HG02759 (cell line): Measurements from ENCODE around the gene PGC.
"Not testable (repeated sequence)": the region's sequence is repeated elsewhere in the genome, so short reads cannot be mapped to it uniquely, and the experiment has no call there.

Experiments
- ATAC-seq: cut with Tn5 transposase; IDR thresholded peaks from one replicate; pipeline ENCODE4 v1.9.1; 2021; ENCODE audit warnings: mild to moderate bottlenecking, moderate library complexity; ENCODE audit not compliant: unreplicated experiment

Gene PGC

DNA sequence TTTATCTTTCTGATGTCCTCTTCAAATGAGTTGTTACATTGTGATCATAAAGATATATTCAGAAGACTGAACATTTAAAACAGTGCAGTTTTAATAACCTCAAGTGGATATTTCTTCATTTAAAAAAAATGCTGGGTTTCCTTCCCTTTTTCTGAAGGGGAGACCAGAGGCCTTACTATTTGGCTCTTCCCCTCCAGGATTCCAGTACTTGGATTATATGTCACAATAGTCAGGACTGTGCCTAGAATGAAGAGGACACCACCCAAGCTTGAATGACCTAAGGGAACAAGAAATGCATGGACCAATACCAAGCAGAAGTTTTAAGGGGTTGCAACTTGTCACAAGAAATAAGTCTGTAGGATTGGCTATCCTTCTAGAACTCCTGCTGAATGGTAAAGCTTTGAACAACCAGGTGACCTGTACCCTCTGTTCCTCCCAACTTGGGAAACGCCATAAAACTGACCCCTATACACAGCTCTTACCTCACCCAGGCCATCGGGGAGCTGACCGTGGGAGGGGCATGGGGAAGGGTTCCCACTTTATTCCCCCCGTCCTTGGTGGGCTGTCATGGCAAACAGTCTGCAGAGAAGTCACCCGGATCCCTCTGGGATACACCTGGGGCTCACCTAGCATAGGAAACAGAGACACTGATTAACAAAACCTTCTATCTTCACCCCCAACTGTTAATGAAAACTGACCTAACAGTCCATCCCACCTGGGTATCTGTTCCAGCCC, 30.5 kb upstream of the PGC start:
- no peak for ATAC-seq

GRCh38 chr6:41775293-41775882, 28.2 kb upstream of the PGC start:
- ATAC-seq, result no peak

DNA sequence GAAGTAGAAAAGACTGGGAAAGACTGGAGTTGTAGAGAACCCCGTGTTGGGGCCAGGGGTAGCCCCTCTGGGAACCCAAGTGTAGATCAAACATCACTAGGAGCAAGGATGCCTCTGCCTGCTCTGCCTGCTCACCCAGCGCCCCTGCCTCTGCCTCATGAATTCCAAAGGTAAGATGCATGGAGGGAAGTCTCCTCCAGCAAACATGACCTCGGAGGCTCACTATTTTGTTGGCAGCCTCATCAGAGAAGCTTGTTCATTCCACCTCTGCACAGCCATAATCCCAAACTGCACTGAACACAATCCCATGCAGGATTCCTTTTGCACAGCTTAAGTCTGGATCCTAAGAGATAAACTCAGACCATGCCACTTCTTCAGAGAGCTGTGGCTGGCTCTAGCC, 27.6 kb upstream of the PGC start:
- ATAC-seq, result no peak

DNA sequence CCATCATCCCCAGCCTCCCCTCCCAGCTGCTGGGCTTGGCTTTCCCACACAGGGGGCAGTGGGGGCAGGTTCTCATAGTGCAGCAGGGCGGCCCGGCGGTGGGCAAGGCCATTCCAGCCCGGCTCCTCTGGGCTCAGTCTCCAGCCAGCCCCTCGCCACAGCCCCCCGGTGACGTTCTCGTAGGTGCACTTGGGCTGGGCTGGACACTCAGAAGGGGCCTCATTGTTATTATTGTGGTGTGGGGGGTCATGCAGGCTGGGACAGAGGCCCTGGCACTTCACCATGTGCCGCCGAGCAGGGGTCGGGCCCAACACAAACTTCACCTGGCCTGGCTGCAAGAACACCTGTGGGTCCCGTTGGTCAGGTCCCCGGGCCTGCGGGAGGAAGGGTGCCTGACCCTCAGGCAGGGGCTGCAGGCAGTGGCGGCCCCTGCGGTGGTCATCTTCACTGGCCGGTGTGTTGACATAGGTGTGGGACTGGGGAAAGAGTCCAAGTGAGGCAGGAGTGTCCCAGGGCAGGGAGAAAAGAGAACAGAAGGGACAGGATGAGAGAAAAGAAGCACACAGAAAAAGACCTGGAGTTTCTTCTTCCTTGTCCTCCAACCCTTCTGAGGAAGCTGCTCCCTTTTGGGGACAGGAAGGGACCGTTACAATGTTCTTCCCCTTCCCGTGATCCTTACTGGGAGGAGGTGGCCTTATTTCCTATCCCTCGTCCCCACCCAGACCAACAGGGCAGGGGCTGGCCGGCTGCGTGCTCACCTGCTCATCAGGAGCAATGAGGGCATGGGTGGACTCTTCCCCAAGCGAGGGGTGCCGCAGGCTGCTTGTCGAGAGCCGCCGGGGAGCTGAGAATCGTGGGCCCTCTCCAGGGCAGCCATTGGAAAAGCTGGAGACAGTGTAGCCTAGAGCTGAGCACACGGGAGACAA, 24.1 kb upstream of the PGC start:
- ATAC-seq, result no peak

DNA sequence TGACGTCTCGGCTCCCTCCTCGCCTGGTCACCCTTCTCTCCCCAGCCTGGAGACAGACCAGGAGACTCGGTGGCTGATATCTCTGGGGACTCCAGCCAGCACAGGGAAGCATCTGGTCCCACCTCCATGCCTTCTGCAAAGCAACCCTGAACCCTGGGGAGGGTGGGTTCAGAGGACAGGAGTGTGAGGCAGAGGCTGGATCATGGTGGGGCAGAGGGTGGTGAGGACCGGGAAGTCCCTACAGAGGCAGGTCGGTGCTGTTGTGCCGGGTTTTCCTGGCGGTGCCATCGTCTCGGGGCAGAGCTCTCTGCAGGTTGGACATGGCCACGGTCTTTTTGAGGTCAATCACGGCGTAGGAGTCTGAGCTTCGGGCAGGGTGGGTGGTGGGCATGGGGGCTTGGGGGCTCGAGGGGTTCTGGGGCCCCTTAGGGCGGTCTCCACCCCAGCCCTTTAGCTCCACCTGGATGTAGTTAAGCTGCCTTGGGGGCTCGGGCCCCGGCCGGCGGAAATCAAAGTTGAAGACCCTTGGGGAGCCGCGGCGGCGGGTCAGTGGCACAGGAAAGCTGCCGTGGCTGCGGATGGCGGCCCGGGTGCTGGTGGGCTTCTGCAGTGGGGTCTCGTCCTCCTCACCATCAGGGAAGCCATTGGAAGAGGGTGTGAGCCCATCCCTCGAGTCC, 23.3 kb upstream of the PGC start:
- no peak for ATAC-seq

DNA sequence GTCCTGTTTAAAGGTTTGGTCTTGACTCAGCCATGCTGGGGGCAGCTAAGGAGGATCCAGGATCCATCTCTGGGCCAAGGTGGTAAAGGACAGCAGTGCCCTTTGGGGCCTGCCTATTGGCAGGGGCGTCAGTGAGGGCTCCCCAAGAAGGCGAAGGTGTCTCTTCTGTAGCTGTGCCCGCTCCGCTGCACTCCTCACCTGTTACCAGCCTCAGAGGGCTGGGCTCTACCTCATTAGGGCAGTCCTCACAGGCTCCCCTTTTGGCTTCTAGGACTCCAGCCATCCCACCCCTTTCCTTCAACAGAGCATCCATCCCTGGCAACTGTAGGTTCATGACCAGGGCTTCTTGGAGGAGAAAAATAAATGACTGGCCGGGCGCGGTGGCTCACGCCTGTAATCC, 22.2 kb upstream of the PGC start:
- ATAC-seq, result no peak

- no peak for ATAC-seq
These were observed 21.5 kb upstream of the PGC start for GRCh38 chr6:41768545-41769308.

- ATAC-seq, result no peak
These were observed 20.1 kb upstream of the PGC start for GRCh38 chr6:41767112-41767833.

DNA sequence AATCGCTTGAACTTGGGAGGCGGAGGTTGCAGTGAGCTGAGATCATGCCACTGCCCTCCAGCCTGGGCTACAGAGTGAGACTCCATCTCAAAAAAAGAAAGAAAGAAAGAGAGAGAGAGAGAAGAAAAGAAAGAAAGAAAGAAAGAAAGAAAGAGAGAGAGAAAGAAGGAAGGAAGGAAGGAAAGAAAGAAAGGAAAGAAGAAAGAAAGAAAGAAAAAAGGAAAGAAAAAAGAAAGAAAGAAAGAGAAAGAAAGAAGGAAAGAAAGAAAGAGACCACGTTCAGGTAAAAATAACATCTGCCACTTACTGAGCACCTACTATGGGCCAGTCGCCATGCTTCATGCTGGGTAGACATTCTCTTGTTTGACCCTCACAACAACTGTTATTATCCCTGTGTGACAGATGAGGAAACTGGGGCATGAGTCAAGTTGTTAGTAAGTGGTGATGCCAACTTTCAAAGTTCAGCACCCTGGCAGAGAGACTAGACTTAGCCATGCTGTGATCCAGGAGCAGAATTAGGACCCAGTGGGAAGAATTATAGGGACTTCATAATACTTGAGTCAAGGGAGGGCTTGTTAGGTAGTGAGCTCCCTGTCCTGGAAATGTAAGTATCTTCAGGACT, 19.0 kb upstream of the PGC start:
- not testable (repeated sequence) for ATAC-seq

DNA sequence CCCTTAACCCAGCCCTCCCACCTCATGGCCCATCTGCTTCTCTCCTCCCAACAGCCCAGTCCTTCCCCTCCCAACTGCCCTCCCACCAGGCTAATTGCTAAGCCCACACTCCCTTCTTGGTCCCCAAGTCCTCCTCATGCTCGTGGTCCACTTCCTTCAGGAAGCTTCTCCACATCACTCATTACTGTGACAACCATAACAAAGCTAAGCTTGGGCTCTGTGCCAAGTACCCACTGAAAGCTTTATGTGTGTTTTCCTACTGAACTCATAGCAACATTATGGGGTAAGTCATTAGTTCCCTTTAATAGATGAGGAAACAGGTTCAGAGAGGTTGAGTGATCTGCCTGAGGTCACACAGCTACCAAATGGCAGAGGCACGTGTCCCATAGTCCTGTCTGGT, 16.3 kb upstream of the PGC start:
- no peak for ATAC-seq

DNA sequence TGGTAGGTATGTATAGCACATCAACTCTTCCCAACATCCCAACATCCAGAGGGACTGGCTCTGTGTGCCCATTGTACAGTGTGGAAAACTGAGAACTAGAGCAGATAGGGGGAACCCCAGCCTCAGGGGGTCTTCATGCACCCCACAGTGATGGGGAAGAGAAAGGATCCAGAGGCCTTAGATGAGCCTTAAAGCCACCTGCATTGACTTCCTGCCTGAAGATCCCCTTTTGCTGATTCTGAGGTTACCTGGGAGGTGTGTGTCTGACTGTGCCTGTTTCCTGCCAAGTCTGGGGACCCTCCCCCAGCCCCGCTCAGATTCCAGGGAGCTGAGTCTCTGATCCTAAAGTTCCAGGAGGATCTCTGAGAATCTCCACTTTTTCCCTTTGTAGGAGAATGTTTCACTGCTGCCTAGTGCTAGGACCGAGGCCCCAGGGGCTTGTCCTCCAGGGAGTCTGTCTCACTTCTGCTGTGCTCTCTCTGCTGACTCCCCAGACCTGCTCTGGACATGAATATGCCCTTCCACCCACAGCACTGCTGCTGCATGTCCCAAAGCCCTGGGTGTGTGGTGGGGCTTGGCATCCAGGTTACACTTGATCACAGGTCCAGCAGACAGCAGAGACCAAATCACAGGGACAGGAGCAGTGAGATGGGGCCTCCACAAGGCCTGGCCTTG, 12.8 kb upstream of the PGC start:
- no peak for ATAC-seq

DNA sequence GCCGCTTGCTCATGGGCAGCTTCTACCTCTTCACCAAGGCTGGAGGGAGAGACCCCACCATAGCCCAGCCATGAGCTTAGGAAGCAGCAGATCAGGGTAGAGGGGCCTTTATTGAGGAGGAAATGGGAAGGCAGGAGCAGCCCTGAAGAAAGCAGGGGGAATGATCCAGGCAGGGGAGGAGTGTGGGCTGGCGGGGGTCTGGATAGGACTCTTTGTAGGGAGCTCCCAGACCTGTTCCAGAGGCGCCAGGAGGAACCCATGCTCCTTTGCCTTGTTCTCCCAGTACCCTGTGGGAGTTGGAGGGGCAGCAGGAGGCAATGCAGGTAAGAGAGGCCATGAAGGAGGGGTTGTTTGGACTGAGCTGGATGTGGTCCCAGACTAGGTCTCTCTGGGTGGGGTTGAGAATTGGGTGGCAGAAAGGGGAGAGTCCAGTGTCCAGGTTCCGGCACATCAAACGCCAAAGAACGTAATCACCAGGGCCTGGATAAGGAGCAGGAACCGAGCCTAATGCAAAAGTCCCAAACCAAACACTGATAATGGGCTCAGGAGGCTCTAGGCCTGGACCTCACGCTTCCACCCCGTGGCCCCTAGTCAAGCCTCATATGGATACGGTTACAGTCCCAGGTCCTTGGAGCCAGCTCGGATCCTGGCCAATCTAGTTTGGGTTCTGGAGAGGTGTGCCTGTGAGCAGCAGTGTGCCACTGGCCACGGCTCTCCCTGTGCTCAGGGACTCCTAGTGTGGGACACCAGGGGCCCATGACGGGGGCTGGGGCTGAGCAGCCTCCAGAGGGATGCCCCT, 12.1 kb upstream of the PGC start:
- no peak for ATAC-seq

- ATAC-seq, result no peak
These were observed 11.4 kb upstream of the PGC start for GRCh38 chr6:41758641-41759035.

DNA sequence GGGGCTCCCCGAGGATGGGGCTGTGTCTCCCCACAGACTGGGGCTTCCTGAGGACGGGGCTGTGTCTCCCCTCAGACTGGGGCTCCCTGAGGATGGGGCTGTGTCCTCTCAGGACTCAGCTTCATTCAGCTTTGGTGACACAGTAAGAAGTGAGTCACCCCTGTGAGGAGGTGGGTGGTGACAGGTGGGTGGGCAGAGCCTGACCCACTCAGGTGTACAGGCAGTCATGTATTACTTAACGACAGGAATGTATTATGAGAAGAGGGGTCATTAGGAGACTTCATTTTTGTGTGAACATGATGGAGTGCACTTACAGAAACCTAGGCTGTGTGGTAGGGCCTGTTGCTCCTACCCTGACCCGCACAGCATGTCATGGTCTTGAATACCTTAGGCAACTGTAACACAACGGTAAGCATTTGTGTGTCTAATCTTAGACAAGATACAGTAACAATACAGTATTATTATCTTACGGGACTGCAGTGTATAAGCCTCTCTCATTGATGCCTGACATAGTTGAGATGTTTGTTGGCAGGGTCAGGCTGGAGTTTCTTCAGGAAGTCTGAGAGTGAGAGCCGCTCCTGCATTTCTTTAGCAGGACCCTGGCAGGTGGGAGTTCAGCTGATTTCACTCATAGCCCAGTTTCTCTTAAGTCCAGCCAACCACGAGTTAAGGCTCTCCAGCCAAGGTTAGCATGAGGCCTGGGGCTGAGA, 10.9 kb upstream of the PGC start:
- no peak for ATAC-seq

DNA sequence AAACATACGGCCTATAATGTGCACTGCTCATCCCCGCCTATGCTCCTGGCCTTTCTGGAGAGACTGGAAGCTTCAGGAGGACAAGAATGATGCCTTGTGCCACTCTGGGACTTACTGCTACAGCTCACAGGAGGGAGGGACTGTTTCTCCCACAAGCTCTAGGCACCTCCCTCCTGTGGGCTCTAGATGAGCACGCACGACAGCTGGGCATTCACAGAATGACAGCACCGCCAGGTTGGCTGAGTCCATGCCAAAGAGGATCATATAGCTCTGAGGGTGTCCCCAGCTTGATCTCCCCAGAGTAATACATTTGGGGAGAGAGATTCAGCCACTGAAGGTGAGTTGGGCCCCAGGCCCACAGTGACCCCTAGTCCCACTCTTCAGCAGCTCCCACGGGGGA, 10.1 kb upstream of the PGC start:
- no peak for ATAC-seq

DNA sequence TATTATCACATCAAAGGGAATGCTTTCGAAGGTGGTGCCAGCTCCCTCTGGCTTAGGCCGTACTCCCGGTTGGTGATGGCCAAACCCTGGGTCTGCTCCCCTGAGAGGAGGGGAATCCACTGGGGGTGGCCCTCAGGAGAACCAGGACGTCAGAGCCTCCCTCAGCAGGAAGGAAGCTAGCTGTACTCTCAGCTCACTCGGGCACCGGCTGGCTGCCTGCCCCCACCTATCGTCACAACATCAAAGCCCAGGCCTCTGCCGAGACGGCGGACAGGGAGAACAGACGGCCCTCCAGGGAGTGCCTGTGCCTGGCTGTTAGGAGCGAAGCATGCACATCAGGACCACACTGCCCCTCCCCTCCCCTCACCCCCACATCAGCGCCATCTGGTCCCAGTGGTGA, 9.2 kb upstream of the PGC start:
- ATAC-seq, result no peak

DNA sequence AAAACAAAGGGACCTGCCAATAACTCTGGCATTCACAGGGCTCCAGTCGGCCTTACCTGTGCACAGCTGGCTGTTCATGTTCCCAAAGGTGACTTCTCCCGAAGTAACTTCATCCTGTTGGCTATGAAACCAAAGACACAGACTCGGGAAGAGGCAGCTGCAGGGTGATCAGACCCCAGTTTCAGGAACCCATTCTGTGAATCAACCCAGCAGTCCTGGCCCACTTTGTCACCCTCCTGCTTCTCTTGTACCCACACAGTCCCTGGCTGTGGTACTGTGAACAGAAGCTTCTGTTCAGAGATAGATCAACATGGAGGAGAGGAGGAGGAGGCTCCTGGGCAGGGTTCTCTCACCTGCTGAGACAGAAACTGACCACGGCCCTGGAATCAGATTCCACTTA, 8.7 kb upstream of the PGC start:
- no peak for ATAC-seq

DNA sequence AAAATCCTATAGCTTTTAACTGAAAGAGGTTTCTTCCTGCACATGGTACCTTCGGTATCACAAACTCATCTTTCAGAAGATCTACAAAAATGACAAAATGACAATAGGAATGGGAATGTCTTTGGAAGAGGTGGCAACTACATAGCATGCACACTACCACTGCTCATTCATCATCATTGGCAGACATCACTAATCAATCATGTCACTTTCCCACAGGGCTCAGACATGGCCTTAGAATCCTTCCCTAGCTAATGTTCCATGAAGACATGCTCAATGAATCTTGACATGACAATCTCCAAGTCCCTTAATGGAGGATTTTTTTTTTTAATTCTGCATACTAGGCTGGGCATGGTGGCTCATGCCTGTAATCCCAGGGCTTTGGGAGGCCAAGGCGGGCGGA, 3.2 kb upstream of the PGC start:
- ATAC-seq, result no peak
